ENCODE data around the gene KCNH2.

DNA sequence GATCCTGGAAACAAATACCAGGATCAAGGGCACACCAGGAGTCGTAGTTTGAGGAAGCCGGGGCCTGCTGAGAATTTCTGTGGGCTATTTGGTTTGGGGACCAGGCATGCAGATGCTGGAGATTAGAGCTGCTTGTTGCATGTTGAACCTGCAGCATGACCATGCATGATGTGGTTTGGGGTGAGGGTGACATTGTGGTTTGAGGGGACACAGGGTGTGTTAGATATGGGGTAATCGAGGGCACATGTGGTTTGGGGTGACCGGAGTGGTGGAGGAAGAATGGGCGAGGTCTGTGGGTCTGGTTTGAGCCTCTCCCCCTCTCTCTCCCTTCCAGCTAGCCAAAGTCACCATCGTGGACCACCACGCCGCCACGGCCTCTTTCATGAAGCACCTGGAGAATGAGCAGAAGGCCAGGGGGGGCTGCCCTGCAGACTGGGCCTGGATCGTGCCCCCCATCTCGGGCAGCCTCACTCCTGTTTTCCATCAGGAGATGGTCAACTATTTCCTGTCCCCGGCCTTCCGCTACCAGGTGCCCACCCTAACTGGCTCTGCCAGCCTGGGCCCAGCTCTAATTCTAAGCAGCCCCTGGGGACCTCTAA, 22.9 kb upstream of the KCNH2 start:
- TF ChIP-seq, protein P1, sequence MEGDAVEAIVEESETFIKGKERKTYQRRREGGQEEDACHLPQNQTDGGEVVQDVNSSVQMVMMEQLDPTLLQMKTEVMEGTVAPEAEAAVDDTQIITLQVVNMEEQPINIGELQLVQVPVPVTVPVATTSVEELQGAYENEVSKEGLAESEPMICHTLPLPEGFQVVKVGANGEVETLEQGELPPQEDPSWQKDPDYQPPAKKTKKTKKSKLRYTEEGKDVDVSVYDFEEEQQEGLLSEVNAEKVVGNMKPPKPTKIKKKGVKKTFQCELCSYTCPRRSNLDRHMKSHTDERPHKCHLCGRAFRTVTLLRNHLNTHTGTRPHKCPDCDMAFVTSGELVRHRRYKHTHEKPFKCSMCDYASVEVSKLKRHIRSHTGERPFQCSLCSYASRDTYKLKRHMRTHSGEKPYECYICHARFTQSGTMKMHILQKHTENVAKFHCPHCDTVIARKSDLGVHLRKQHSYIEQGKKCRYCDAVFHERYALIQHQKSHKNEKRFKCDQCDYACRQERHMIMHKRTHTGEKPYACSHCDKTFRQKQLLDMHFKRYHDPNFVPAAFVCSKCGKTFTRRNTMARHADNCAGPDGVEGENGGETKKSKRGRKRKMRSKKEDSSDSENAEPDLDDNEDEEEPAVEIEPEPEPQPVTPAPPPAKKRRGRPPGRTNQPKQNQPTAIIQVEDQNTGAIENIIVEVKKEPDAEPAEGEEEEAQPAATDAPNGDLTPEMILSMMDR (IDR thresholded peaks at IDR 0.05 in 8 of 11, conservative IDR thresholded peaks at IDR 0.05 in 3 of 11), result no peak
- TF ChIP-seq POLR2AphosphoS5 (IDR thresholded peaks at IDR 0.05), result no peak
